Lower leg skin (tissue), 3 donors: ENCODE measurements around the gene CYB561D2.

Experiments
- CTCF ChIP-seq, 3 donors: fragments of 450-650 bp; IDR thresholded peaks; one replicate each; pipeline ENCODE4 v1.5.1; 2016; ENCODE audit warnings: antibody characterized with exemption in 3 of 3, mild to moderate bottlenecking in 3 of 3, moderate library complexity in 2 of 3
- POLR2A ChIP-seq, 2 donors: fragments of 450-650 bp; IDR thresholded peaks; one replicate each; pipeline ENCODE4 v1.6.1; 2016 to 2017; ENCODE audit warnings: antibody characterized with exemption in 2 of 2, mild to moderate bottlenecking in 1 of 2, moderate library complexity in 1 of 2

- TF ChIP-seq CTCF (IDR thresholded peaks at IDR 0.05) = no peak
- TF ChIP-seq POLR2A (IDR thresholded peaks at IDR 0.05) = no peak
Measured at GRCh38 chr3:50327943-50328691, 22.5 kb upstream of the CYB561D2 start, which contains the start of gene TUSC2.
